Measurements from ENCODE around the gene MIB2. TPM values are rescaled to one million over a fixed set of nuclear protein-coding genes. Genes with fewer than 3 reads are reported as not detected.

MIB2 gene
- 74.3 and 77.3 TPM in 2 replicates for total RNA-seq
- polyA plus RNA-seq: 4.6 and 7.1 TPM in 2 replicates
- polyA plus RNA-seq (2012): 18.3 and 20.8 TPM in 2 replicates
- 3.3 and 11.5 TPM in 2 replicates for polyA minus RNA-seq (ENCODE audit: low replicate concordance)

DNA sequence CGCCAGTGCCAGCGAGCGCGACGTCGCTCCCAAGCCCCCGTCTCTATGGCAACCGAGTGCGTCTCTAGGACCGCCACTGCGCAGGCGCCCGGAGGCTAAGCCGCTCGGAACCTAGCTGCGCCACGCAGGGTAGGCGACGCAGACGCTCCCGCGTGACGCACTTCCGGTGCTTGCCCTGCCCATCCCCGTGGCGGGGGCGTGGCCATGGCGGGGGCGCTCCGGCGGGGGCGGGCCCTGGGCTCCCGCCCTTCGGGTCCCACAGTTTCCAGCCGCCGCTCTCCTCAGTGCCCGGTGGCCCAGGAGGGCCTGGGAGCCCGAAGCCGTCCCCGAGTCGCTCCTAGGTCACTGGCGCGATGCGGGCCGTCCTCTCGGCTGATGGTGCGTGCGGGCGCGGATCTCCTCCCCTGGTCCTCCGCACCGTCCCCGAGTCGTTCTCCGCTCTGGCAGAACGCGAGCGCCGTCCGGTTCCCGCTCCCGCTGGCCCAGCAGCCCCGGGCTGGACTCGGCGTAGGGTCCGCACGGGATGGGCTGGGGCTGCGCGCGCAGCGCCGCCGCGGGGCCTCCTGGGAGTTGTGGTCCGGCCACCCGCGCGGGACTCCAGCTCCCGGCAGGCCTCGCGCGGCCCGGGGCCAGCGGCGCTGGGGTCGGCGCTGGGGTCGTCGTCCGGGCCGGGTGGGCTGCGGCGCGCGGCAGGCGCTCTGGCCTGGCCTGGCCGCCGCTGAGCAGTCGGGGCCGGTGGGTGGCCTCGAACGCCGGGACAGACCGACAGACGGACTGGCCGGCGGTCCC is at the start of gene MIB2:
Gene MIB2 (plus strand): TSS at position 245 of the 789 bp plus-strand sequence. CDS start 7,953 bp downstream, outside the sequence.
- H3K27ac ChIP-seq (ENCODE audit: insufficient read depth, low read length): peak within 1 kb of the TSS; percentile 100
- TF ChIP-seq, protein P1, sequence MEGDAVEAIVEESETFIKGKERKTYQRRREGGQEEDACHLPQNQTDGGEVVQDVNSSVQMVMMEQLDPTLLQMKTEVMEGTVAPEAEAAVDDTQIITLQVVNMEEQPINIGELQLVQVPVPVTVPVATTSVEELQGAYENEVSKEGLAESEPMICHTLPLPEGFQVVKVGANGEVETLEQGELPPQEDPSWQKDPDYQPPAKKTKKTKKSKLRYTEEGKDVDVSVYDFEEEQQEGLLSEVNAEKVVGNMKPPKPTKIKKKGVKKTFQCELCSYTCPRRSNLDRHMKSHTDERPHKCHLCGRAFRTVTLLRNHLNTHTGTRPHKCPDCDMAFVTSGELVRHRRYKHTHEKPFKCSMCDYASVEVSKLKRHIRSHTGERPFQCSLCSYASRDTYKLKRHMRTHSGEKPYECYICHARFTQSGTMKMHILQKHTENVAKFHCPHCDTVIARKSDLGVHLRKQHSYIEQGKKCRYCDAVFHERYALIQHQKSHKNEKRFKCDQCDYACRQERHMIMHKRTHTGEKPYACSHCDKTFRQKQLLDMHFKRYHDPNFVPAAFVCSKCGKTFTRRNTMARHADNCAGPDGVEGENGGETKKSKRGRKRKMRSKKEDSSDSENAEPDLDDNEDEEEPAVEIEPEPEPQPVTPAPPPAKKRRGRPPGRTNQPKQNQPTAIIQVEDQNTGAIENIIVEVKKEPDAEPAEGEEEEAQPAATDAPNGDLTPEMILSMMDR (conservative IDR thresholded peaks at IDR 0.05 in 1 of 2, IDR thresholded peaks at IDR 0.05 in 1 of 2; ENCODE audit: low read depth in 1 of 2, low read length in 2 of 2): no peak
- no peak for TF ChIP-seq EZH2 (IDR thresholded peaks at IDR 0.05; ENCODE audit: low read length, missing control alignments)
- peak within 1 kb of the TSS; percentile 92 for H3K4me2 ChIP-seq (ENCODE audit: extremely low read depth, insufficient read depth, low read length)
- peaks cover 20% of the 10 kb centered on the region for H3K79me2 ChIP-seq (ENCODE audit: control insufficient read depth, insufficient read depth, low read length)
- H3K9me3 ChIP-seq (ENCODE audit: control insufficient read depth, insufficient read depth, low read depth, low read length): no peaks in the 10 kb centered on the region
- H2AFZ ChIP-seq (ENCODE audit: low read length): peak within 1 kb of the TSS; percentile 55
- DNase-seq (ENCODE audit: low read depth in 2 of 2): peak; percentile 90 to 94
- H3K9ac ChIP-seq (ENCODE audit: insufficient read depth, low read length): peak within 1 kb of the TSS; percentile 100
- peak within 1 kb of the TSS; percentile 73 to 98 (median 87) for H3K4me3 ChIP-seq (replicated peaks in 1 of 4; ENCODE audit: control extremely low read depth in 1 of 4, insufficient read depth in 1 of 4, low read depth in 3 of 4, low read length in 4 of 4)
- H3K27me3 ChIP-seq (ENCODE audit: control insufficient read depth, insufficient read depth, low read length): no peaks in the 10 kb centered on the region
- H4K20me1 ChIP-seq (ENCODE audit: control insufficient read depth, extremely low read depth, insufficient read depth, low read length): no peaks in the 10 kb centered on the region
- peaks cover 10% of the 10 kb centered on the region for H3K4me1 ChIP-seq (ENCODE audit: control insufficient read depth, extremely low read depth, insufficient read depth, low read length)
- peaks cover 4% of the 10 kb centered on the region for H3K36me3 ChIP-seq (ENCODE audit: control insufficient read depth, insufficient read depth, low read length)

- Histone ChIP-seq H3K4me2 (ENCODE audit: extremely low read depth, insufficient read depth, low read length) (no peak overlapping the region), H2AFZ (ENCODE audit: low read length) (no peak overlapping the region), H3K27me3 (ENCODE audit: control insufficient read depth, insufficient read depth, low read length) (no peaks in the 10 kb centered on the region), H3K9me3 (ENCODE audit: control insufficient read depth, insufficient read depth, low read depth, low read length) (no peaks in the 10 kb centered on the region), H3K4me1 (ENCODE audit: control insufficient read depth, extremely low read depth, insufficient read depth, low read length) (peaks cover 13% of the 10 kb centered on the region), H4K20me1 (ENCODE audit: control insufficient read depth, extremely low read depth, insufficient read depth, low read length) (peaks cover 1% of the 10 kb centered on the region), H3K79me2 (ENCODE audit: control insufficient read depth, insufficient read depth, low read length) (peaks cover 89% of the 10 kb centered on the region), H3K4me3 (replicated peaks in 1 of 4; ENCODE audit: control extremely low read depth in 1 of 4, insufficient read depth in 1 of 4, low read depth in 3 of 4, low read length in 4 of 4) (no peak overlapping the region), H3K9ac (ENCODE audit: insufficient read depth, low read length) (no peak overlapping the region), H3K36me3 (ENCODE audit: control insufficient read depth, insufficient read depth, low read length) (peaks cover 15% of the 10 kb centered on the region), H3K27ac (ENCODE audit: insufficient read depth, low read length) (no peak overlapping the region)
- no peak for TF ChIP-seq EZH2 (IDR thresholded peaks at IDR 0.05; ENCODE audit: low read length, missing control alignments)
- TF ChIP-seq, protein P1 (conservative IDR thresholded peaks at IDR 0.05 in 1 of 2, IDR thresholded peaks at IDR 0.05 in 1 of 2; ENCODE audit: low read depth in 1 of 2, low read length in 2 of 2): no peak
- DNase-seq (ENCODE audit: low read depth in 2 of 2): no peak
These were observed 48.0 kb upstream of the MIB2 start for GRCh38 chr1:1567152-1567875.

DNA sequence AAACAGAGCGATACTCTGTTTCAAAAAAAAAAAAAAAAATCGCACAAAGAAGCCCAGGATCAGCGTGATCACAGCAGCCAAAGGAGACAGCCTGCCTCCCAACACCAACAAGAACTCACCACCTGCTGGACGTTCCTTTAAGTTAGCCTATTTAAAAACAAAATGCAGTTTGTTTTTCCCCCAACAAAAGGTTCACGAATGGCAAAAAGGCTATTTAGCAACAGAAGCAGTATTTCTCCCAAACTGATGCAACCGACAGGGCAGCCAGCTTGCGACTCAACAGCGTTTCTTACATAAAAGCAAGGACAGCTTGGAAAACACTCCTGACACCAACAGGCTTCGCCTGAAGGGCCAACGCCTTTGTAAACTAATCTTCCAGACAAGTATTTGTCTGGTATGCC is 47.4 kb upstream of the MIB2 start:
- Histone ChIP-seq H3K4me1 (ENCODE audit: control insufficient read depth, extremely low read depth, insufficient read depth, low read length) (peaks cover 8% of the 10 kb centered on the region), H3K79me2 (ENCODE audit: control insufficient read depth, insufficient read depth, low read length) (peaks cover 90% of the 10 kb centered on the region), H3K4me3 (replicated peaks in 1 of 4; ENCODE audit: control extremely low read depth in 1 of 4, insufficient read depth in 1 of 4, low read depth in 3 of 4, low read length in 4 of 4) (no peak overlapping the region), H4K20me1 (ENCODE audit: control insufficient read depth, extremely low read depth, insufficient read depth, low read length) (peaks cover 1% of the 10 kb centered on the region), H3K36me3 (ENCODE audit: control insufficient read depth, insufficient read depth, low read length) (peaks cover 12% of the 10 kb centered on the region), H3K4me2 (ENCODE audit: extremely low read depth, insufficient read depth, low read length) (no peak overlapping the region), H3K9me3 (ENCODE audit: control insufficient read depth, insufficient read depth, low read depth, low read length) (no peaks in the 10 kb centered on the region), H3K9ac (ENCODE audit: insufficient read depth, low read length) (no peak overlapping the region), H3K27me3 (ENCODE audit: control insufficient read depth, insufficient read depth, low read length) (no peaks in the 10 kb centered on the region), H2AFZ (ENCODE audit: low read length) (no peak overlapping the region), H3K27ac (ENCODE audit: insufficient read depth, low read length) (peak overlapping the region; percentile 41)
- peak in 1 of 2 donors; percentile 48 for DNase-seq (ENCODE audit: low read depth in 2 of 2)
- TF ChIP-seq, protein P1 (conservative IDR thresholded peaks at IDR 0.05 in 1 of 2, IDR thresholded peaks at IDR 0.05 in 1 of 2; ENCODE audit: low read depth in 1 of 2, low read length in 2 of 2): no peak
- TF ChIP-seq EZH2 (IDR thresholded peaks at IDR 0.05; ENCODE audit: low read length, missing control alignments): no peak
